ENCODE results near the gene CPA4. TPM values are rescaled to one million over a fixed set of nuclear protein-coding genes. Genes with fewer than 3 reads are reported as not detected.

Gene CPA4
- total RNA-seq, 1 experiment from 2014 or later: 3.1 TPM

DNA sequence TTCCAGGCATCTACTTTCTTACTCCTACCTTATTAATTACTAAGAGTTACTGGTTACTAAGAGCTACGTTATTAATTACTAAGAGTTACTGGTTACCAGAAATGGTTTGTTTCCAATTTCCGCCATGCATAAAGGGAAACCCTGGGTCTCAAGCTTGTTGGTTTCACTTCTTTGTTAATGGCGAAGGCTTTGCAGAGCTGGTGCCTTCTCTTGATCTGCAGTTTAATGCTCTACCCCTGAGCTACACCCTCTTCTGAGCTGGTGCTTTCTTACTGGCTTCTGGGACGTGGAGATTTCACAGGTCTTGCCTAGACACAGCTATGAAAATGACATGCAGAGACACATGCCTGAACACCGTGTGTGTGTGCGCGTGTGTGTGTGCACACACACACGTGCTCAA lies 560 bp downstream of the CPA4 start:
- TF ChIP-seq, protein P1, sequence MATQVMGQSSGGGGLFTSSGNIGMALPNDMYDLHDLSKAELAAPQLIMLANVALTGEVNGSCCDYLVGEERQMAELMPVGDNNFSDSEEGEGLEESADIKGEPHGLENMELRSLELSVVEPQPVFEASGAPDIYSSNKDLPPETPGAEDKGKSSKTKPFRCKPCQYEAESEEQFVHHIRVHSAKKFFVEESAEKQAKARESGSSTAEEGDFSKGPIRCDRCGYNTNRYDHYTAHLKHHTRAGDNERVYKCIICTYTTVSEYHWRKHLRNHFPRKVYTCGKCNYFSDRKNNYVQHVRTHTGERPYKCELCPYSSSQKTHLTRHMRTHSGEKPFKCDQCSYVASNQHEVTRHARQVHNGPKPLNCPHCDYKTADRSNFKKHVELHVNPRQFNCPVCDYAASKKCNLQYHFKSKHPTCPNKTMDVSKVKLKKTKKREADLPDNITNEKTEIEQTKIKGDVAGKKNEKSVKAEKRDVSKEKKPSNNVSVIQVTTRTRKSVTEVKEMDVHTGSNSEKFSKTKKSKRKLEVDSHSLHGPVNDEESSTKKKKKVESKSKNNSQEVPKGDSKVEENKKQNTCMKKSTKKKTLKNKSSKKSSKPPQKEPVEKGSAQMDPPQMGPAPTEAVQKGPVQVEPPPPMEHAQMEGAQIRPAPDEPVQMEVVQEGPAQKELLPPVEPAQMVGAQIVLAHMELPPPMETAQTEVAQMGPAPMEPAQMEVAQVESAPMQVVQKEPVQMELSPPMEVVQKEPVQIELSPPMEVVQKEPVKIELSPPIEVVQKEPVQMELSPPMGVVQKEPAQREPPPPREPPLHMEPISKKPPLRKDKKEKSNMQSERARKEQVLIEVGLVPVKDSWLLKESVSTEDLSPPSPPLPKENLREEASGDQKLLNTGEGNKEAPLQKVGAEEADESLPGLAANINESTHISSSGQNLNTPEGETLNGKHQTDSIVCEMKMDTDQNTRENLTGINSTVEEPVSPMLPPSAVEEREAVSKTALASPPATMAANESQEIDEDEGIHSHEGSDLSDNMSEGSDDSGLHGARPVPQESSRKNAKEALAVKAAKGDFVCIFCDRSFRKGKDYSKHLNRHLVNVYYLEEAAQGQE (IDR thresholded peaks at IDR 0.05; ENCODE audit: insufficient read depth in 1 of 2, low read depth in 2 of 2, low read length in 1 of 2): no peak
- TF ChIP-seq POLR2AphosphoS5 (IDR thresholded peaks at IDR 0.05; ENCODE audit: low read depth, low read length) (no peak), SIN3A (IDR thresholded peaks at IDR 0.05; ENCODE audit: borderline replicate concordance, insufficient read depth, low read depth, low read length) (no peak), TCF7L2 (IDR thresholded peaks at IDR 0.05; ENCODE audit: low read depth, low read length) (no peak)
- TF ChIP-seq, protein P2, sequence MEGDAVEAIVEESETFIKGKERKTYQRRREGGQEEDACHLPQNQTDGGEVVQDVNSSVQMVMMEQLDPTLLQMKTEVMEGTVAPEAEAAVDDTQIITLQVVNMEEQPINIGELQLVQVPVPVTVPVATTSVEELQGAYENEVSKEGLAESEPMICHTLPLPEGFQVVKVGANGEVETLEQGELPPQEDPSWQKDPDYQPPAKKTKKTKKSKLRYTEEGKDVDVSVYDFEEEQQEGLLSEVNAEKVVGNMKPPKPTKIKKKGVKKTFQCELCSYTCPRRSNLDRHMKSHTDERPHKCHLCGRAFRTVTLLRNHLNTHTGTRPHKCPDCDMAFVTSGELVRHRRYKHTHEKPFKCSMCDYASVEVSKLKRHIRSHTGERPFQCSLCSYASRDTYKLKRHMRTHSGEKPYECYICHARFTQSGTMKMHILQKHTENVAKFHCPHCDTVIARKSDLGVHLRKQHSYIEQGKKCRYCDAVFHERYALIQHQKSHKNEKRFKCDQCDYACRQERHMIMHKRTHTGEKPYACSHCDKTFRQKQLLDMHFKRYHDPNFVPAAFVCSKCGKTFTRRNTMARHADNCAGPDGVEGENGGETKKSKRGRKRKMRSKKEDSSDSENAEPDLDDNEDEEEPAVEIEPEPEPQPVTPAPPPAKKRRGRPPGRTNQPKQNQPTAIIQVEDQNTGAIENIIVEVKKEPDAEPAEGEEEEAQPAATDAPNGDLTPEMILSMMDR (IDR thresholded peaks at IDR 0.05): no peak
- BruUV-seq (replicated peaks): no TSS peak
- CTCF ChIA-PET: no interaction called here
- POLR2A ChIA-PET: no interaction called here
- no peak for DNase-seq (ENCODE audit: low read depth, low spot score)
- H3K4me3 ChIP-seq (ENCODE audit: low read depth in 2 of 2, low read length in 2 of 2): no peak overlapping the region; a peak in 1 of 4 replicates
- no peak overlapping the region for H3K27ac ChIP-seq (ENCODE audit: low read length)
- in situ Hi-C loops (cut with HindIII; ENCODE audit: low pct_unique_long_range_greater_than_20kb, low sequenced_read_pairs) (no loop called here), intact Hi-C loops (cut with micrococcal nuclease; ENCODE audit: unreplicated experiment) (no loop called here)
- H3K27me3 ChIP-seq (ENCODE audit: control insufficient read depth, insufficient read depth, low read length): no peaks in the 10 kb centered on the region
- H3K36me3 ChIP-seq (ENCODE audit: control insufficient read depth, insufficient read depth, low read length): no peaks in the 10 kb centered on the region
- no peaks in the 10 kb centered on the region for H3K4me1 ChIP-seq (ENCODE audit: control insufficient read depth, insufficient read depth, low read length)
- H3K9me3 ChIP-seq (ENCODE audit: control insufficient read depth, insufficient read depth, low read depth, low read length): no peaks in the 10 kb centered on the region; the same call in 1 of the 2 replicates
- ATAC-seq: no peak

DNA sequence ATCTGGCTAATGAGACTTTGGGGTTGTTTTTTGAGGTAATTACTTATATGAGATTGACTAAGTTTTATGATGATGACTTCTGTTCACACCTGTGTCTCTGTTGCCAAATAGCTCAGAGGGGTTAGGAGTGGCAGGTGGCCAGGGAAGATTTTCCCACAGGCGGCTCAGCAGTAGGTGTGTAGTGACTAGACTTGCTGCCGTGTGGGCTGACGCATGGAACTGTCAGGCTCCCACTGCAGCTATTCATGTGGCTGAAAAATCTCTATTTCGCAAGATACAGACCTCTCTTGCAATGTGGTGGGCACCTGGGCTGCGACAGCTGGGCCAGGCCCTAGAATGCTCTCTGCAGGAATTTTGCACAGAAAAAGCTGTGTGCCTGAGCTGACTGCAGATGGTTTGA lies 1.4 kb downstream of the CPA4 start:
- POLR2A ChIA-PET: no interaction called here

More for the DNA sequence above, 1.4 kb downstream of the CPA4 start:
- in situ Hi-C loops (cut with HindIII; ENCODE audit: low pct_unique_long_range_greater_than_20kb, low sequenced_read_pairs) (no loop called here), intact Hi-C loops (cut with micrococcal nuclease; ENCODE audit: unreplicated experiment) (no loop called here)
- no peaks in the 10 kb centered on the region; the same call in 1 of the 2 replicates for H3K9me3 ChIP-seq (ENCODE audit: control insufficient read depth, insufficient read depth, low read depth, low read length)
- ATAC-seq (no peak), DNase-seq (ENCODE audit: low read depth, low spot score) (no peak)
- no peak overlapping the region for H3K27ac ChIP-seq (ENCODE audit: low read length)
- no peaks in the 10 kb centered on the region for H3K36me3 ChIP-seq (ENCODE audit: control insufficient read depth, insufficient read depth, low read length)
- no peak overlapping the region for H3K4me3 ChIP-seq (ENCODE audit: low read depth in 2 of 2, low read length in 2 of 2)
- no peaks in the 10 kb centered on the region for H3K27me3 ChIP-seq (ENCODE audit: control insufficient read depth, insufficient read depth, low read length)
- TF ChIP-seq TCF7L2 (IDR thresholded peaks at IDR 0.05; ENCODE audit: low read depth, low read length) (no peak), SIN3A (IDR thresholded peaks at IDR 0.05; ENCODE audit: borderline replicate concordance, insufficient read depth, low read depth, low read length) (no peak), POLR2AphosphoS5 (IDR thresholded peaks at IDR 0.05; ENCODE audit: low read depth, low read length) (no peak)
- TF ChIP-seq, protein P2 (IDR thresholded peaks at IDR 0.05): no peak
- TF ChIP-seq, protein P1 (IDR thresholded peaks at IDR 0.05; ENCODE audit: insufficient read depth in 1 of 2, low read depth in 2 of 2, low read length in 1 of 2): no peak
- no peaks in the 10 kb centered on the region for H3K4me1 ChIP-seq (ENCODE audit: control insufficient read depth, insufficient read depth, low read length)
- BruUV-seq (replicated peaks): no TSS peak
- CTCF ChIA-PET: no interaction called here
